Thyroid gland (tissue), 4 donors: ENCODE data around the gene MIB2.
"Not testable (repeated sequence)": the region's sequence is repeated elsewhere in the genome, so short reads cannot be mapped to it uniquely, and the experiment has no call there.

Source experiments
- POLR2A ChIP-seq, 2 donors: fragments of 450-650 bp; IDR thresholded peaks; one replicate each; pipeline ENCODE4 v1.6.1; 2017; ENCODE audit warnings: antibody characterized with exemption in 2 of 2, mild to moderate bottlenecking in 2 of 2, moderate library complexity in 1 of 2
- TF ChIP-seq, protein P1 (sequence below), 6 experiments: fragments of 200-600 bp in 3 of 6; fragments of 450-650 bp in 3 of 6; sonication (generic) in 3 of 6; IDR thresholded peaks; one replicate each; pipeline ENCODE4 v1.5.1; 2016 to 2019; ENCODE audit warnings: antibody characterized with exemption in 6 of 6, mild to moderate bottlenecking in 2 of 6, inconsistent platforms in 1 of 6, moderate library complexity in 1 of 6

DNA sequence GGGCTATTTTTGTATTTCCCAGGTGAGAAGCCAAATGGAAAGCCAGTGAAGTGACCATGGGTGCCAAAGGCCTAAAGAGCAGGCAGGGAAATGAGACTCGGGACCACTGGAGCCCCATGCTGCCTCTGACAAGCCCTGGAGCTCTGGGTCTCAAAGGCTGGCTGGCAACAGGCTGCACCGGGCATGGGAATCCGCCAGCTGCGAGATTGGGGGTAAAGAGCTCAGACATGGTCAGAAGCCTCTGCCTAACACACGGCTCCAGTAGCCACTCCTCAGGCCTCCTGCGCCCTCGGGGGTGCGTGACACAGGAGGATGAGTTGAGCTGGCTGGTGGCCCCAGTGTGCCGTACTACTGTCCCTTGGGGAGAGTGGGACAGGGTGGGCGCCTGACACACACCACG lies 49.0 kb downstream of the MIB2 start:
- TF ChIP-seq, protein P1, sequence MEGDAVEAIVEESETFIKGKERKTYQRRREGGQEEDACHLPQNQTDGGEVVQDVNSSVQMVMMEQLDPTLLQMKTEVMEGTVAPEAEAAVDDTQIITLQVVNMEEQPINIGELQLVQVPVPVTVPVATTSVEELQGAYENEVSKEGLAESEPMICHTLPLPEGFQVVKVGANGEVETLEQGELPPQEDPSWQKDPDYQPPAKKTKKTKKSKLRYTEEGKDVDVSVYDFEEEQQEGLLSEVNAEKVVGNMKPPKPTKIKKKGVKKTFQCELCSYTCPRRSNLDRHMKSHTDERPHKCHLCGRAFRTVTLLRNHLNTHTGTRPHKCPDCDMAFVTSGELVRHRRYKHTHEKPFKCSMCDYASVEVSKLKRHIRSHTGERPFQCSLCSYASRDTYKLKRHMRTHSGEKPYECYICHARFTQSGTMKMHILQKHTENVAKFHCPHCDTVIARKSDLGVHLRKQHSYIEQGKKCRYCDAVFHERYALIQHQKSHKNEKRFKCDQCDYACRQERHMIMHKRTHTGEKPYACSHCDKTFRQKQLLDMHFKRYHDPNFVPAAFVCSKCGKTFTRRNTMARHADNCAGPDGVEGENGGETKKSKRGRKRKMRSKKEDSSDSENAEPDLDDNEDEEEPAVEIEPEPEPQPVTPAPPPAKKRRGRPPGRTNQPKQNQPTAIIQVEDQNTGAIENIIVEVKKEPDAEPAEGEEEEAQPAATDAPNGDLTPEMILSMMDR (IDR thresholded peaks at IDR 0.05) = not testable (repeated sequence)
- not testable (repeated sequence) for TF ChIP-seq POLR2A (IDR thresholded peaks at IDR 0.05)
